Stimulated activated CD4-positive, alpha-beta T cell treated with anti-CD3 and anti-CD28 coated beads, Interleukin-15, amount 100 ng/mL, for 1 hour (primary cell): ENCODE results near the gene KLHL1.
"Not testable (repeated sequence)": the region's sequence is repeated elsewhere in the genome, so short reads cannot be mapped to it uniquely, and the experiment has no call there.

Source experiments
- DNase-seq, 2 donors: peaks; one replicate each; pipeline ENCODE4 v3.0.0-alpha.2; 2020; ENCODE audit warnings: low read depth in 1 of 2, low spot score in 1 of 2

KLHL1 gene, protein sequence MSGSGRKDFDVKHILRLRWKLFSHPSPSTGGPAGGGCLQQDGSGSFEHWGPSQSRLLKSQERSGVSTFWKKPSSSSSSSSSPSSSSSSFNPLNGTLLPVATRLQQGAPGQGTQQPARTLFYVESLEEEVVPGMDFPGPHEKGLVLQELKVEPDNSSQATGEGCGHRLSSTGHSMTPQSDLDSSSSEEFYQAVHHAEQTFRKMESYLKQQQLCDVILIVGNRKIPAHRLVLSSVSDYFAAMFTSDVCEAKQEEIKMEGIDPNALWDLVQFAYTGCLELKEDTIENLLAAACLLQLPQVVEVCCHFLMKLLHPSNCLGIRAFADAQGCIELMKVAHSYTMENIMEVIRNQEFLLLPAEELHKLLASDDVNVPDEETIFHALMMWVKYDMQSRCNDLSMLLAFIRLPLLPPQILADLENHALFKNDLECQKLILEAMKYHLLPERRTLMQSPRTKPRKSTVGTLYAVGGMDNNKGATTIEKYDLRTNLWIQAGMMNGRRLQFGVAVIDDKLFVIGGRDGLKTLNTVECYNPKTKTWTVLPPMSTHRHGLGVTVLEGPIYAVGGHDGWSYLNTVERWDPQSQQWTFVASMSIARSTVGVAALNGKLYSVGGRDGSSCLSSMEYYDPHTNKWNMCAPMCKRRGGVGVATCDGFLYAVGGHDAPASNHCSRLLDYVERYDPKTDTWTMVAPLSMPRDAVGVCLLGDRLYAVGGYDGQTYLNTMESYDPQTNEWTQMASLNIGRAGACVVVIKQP

GRCh38 chr13:70108356-70109105, at the start of gene KLHL1:
Gene KLHL1, minus strand, starts transcription at chr13:70108452. Its CDS starts 753 bp downstream, at chr13:70107699.
- no peak for DNase-seq

GRCh38 chr13:70142658-70143057, 34.4 kb upstream of the KLHL1 start:
- not testable (repeated sequence) for DNase-seq

- no peak for DNase-seq
These were observed 19.8 kb upstream of the KLHL1 start for GRCh38 chr13:70128098-70128497.

DNA sequence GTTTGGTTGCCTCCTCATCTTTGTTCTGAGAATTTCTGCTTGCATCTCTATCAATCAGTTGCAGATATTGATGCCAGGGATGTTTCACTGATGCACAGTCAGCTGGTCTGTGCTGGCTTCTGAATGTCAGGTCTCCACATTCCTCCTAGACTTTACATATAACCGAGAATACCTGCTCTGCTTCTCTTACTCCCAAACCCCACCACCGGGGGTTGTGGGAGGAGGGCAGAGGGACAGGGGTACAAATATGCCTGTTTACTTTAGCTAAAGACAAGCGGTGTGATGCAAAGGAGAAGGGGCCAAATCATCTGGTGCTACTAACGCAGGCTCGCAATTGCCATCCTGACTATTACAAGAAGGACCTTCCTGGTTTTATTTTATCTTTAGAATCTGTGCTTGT, 17.4 kb upstream of the KLHL1 start:
- no peak for DNase-seq

- no peak for DNase-seq
These were observed 9.2 kb upstream of the KLHL1 start for GRCh38 chr13:70117338-70117905.

GRCh38 chr13:70107498-70108281, 562 bp downstream of the KLHL1 start, which contains the start of gene ATXN8OS:
Gene ATXN8OS, plus strand, starts transcription at chr13:70107826.
- DNase-seq: no peak

DNA sequence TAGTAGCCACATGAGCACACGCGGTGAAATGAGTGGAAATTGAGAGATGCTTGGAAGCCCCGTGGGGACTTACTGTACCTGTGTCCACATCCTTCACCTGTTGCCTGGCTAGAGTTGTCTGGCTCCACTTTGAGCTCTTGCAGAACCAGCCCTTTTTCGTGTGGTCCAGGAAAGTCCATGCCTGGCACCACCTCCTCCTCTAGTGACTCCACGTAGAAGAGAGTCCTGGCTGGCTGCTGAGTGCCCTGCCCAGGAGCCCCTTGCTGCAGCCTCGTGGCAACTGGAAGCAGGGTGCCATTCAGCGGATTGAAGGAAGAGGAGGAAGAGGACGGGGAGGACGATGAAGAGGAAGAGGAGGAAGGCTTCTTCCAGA, 1.1 kb downstream of the KLHL1 start:
- no peak for DNase-seq

GRCh38 chr13:70104481-70104880, 3.8 kb downstream of the KLHL1 start:
- DNase-seq: no peak

DNA sequence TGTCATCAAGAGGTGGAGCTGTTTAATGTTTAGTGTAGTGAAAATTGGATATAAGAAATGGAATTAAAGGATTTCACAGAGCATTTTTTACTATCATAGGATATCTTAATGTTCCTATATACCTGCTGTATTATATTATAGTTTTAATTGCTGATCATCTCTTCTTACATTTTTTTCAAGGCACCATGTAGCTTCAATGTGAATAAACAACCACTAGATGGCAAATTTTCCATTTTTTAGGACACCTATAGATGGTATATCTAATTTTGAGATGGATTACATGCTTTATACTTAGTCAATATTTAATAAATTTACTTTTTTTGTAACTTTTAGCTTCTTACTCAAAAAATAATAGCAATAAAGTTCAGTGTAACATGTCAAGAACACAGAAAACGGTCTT, 9.6 kb downstream of the KLHL1 start:
- no peak for DNase-seq

GRCh38 chr13:70090036-70090723, 18.1 kb downstream of the KLHL1 start:
- DNase-seq: no peak

- DNase-seq: no peak
These were observed 19.3 kb downstream of the KLHL1 start for GRCh38 chr13:70088926-70089325.

DNA sequence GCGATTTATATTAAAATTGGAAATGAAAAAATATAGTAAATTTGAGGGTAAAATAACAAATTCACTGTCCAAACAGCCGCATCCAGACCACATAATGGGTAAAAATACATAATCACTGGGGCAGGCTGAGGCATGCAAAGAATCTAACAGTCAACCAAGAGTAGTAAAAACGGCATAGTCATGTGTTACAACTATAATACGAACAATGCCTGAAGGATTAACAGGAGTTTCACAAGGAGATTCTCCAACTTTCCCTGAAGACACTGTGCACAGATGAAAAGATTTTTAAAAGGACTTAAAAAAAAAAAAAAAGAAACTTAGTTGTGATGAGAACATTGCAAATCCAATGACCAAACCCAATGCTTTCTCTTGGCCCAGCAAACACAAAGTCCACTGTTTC, 21.0 kb downstream of the KLHL1 start:
- DNase-seq: no peak

GRCh38 chr13:70080012-70080411, 28.2 kb downstream of the KLHL1 start:
- DNase-seq: no peak

DNA sequence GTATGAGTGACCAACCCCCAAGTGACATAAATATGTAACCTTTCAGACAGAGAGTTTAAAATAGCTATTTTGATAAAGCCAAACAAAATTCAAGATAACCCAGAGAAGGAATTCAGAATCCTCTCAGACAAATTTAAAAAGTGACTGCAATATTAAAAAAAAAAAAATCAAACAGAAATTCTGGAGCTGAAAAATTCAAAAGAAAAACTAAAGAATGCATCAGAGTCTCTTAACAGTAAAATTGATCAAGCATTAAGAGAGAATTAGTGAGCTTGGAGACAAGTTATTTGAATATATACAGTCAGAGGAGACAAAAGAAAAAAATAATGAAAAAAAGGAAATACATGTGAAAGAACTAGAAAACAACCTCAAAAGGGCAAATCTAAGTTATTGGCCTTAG, 53.7 kb downstream of the KLHL1 start:
- DNase-seq: no peak

DNA sequence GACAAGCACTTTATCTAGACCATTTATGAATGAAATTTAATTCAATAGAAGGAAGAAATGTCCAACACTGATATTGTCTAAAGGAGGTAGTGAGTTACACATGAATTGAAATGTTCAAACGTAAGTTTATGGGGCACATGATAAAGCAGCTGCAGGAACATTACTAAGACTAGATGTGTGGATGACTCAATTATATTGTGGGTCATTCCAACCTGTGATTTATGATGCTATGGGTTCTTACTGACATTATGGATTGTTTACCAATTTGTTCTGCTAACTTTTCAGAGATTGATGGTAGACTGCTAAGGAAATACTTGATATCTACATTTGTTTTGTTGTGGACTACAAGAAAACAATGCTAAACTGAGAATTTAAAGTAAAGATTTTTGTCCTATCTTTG, 56.7 kb downstream of the KLHL1 start:
- no peak for DNase-seq

- no peak for DNase-seq
These were observed 64.6 kb downstream of the KLHL1 start for GRCh38 chr13:70043685-70044084.

DNA sequence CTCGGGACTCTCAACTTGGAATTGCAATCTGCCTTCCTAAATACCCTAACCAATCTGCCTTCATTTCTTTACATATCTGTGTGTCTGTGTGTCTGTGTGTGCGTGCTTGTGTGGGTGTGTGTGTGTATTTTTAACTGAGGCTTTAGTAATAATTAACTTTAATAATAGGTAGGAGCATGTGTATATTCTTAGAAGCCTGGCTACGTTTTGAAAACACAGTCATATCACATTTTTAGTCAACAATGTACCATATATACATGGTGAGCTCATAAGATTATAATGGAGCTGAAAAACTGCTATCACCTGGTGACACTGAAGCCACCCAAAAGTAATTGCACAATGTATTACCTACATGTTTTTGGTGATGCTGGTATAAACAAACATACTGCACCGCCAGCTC, 66.1 kb downstream of the KLHL1 start:
- no peak for DNase-seq

DNA sequence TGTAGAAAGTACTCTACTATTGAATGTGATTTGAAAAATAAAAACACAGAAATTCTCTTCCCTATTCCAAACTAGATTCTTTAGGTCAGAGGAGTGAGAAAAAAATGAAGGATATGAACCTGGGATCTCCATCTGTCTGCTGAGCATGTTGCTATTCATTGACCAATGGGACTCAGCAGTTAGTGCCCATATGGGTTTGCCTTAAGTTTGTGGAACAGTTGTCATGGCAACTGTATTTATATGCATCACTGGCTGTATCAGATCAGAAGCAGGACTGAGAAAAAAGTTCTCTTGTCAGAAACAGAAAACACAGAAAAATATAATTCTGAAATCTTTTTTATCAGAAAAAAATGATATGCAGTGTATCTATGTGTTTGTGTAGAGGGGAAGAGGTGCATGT, 74.0 kb downstream of the KLHL1 start:
- no peak for DNase-seq

DNA sequence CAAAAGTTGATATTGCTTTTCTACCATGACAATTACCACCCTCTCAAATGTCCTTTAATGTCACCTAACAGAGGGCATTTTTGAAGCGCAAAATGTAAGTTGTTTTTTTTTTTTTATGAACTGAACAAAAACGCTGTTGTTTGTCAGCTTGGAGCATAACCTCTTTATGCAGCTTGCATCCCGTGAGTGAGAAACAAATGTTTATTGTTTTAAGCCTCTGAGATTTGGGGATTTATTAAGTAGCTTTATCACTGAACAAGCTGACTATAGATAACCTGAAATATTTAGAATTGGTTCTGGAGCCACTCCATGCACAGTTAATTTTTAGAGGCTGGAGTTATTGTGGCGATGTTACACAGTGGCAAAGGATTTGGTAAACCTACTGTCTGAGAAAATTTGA, 80.7 kb downstream of the KLHL1 start:
- DNase-seq: no peak

- DNase-seq: no peak
These were observed 84.7 kb downstream of the KLHL1 start for GRCh38 chr13:70023516-70023915.
